Coronary artery (tissue), 2 donors: ENCODE measurements around the gene PHC1.

Experiments used
- DNase-seq: peaks from one replicate; pipeline ENCODE4 v3.0.0-alpha.2; 2017; ENCODE audit warnings: low spot score
- H3K27ac ChIP-seq, 2 donors: fragments of 200-600 bp; sonication (generic); one replicate each; pipeline ENCODE4 v1.5.1; 2016 to 2019
- H3K4me3 ChIP-seq: fragments of 200-600 bp; sonication (generic); 2 replicates; pipeline ENCODE4 v1.5.1; 2016; ENCODE audit warnings: mild to moderate bottlenecking, moderate library complexity
- CTCF ChIP-seq: fragments of 200-600 bp; sonication (generic); IDR thresholded peaks from one replicate; pipeline ENCODE4 v1.5.1; 2019; ENCODE audit warnings: antibody characterized with exemption

The PHC1 gene

GRCh38 chr12:8987163-8987562, 72.9 kb downstream of the PHC1 start:
- Histone ChIP-seq H3K4me3 (no peak overlapping the region), H3K27ac (no peak overlapping the region)
- TF ChIP-seq CTCF = no peak
- DNase-seq = no peak

GRCh38 chr12:8987685-8988084, 73.4 kb downstream of the PHC1 start:
- Histone ChIP-seq H3K4me3 (no peak overlapping the region), H3K27ac (no peak overlapping the region)
- no peak for DNase-seq
- no peak for TF ChIP-seq CTCF

GRCh38 chr12:8989413-8989812, 75.1 kb downstream of the PHC1 start, which contains the start of gene KLRG1:
TSS of gene KLRG1 (plus strand) at chr12:8989546. CDS start at chr12:8989636, 90 bp downstream.
- no peak within 1 kb of the TSS for H3K27ac ChIP-seq
- TF ChIP-seq CTCF = no peak
- DNase-seq = no peak
- no peak within 1 kb of the TSS for H3K4me3 ChIP-seq
